T-helper 2 cell treated with Interferon-gamma antibody and Interleukin-4, amounts not matched to agents 100 ng/mL and 5 ng/mL, for 36 hours (primary cell): ENCODE results near the gene BANF2. TPM values are rescaled to one million over a fixed set of nuclear protein-coding genes. Genes with fewer than 3 reads are reported as not detected.
"Not testable (repeated sequence)": the region's sequence is repeated elsewhere in the genome, so short reads cannot be mapped to it uniquely, and the experiment has no call there.

Experiments
- intact Hi-C: fragments of 100-400 bp; cut with micrococcal nuclease; formaldehyde crosslinking; loops from one replicate; pipeline ENCODE4 v1.15.1; 2023
- total RNA-seq: library from RNA; stranded (reverse); gene quantifications from 2 replicates; pipeline ENCODE4 v1.2.3, GENCODE V29; 2022

BANF2 gene
- total RNA-seq, 1 donor from 2014 or later = not detected

GRCh38 chr20:17761604-17762003 is 61.8 kb downstream of the BANF2 start:
- intact Hi-C loops = no loop called here

GRCh38 chr20:17762243-17762872 is 62.6 kb downstream of the BANF2 start:
- intact Hi-C loops = no loop called here

GRCh38 chr20:17762873-17763557 is 63.2 kb downstream of the BANF2 start:
- intact Hi-C loops = no loop called here

- intact Hi-C loops = no loop called here
These were observed 65.3 kb downstream of the BANF2 start for GRCh38 chr20:17765017-17765416.

- intact Hi-C loops = no loop called here
These were observed 65.8 kb downstream of the BANF2 start for GRCh38 chr20:17765584-17765983.

- intact Hi-C loops = no loop called here
These were observed 66.5 kb downstream of the BANF2 start for GRCh38 chr20:17766226-17766625.

- intact Hi-C loops = no loop called here
These were observed 67.9 kb downstream of the BANF2 start for GRCh38 chr20:17767624-17768023.

GRCh38 chr20:17768271-17768670 is 68.5 kb downstream of the BANF2 start:
- intact Hi-C loops = no loop called here

- intact Hi-C loops = not testable (repeated sequence)
These were observed 70.0 kb downstream of the BANF2 start for GRCh38 chr20:17769716-17770115.

GRCh38 chr20:17771206-17772004 is 71.6 kb downstream of the BANF2 start:
- intact Hi-C loops = no loop called here

GRCh38 chr20:17772005-17772343 is 72.2 kb downstream of the BANF2 start:
- intact Hi-C loops = no loop called here

- intact Hi-C loops = no loop called here
These were observed 73.9 kb downstream of the BANF2 start for GRCh38 chr20:17773619-17774018.

GRCh38 chr20:17775600-17775999 is 75.8 kb downstream of the BANF2 start:
- intact Hi-C loops = no loop called here

GRCh38 chr20:17776551-17776950 is 76.8 kb downstream of the BANF2 start:
- intact Hi-C loops = no loop called here

GRCh38 chr20:17779011-17779410 is 79.2 kb downstream of the BANF2 start:
- intact Hi-C loops = not testable (repeated sequence)

- intact Hi-C loops = no loop called here
These were observed 83.0 kb downstream of the BANF2 start for GRCh38 chr20:17782768-17783167.

GRCh38 chr20:17783671-17784070 is 83.9 kb downstream of the BANF2 start:
- intact Hi-C loops = no loop called here

GRCh38 chr20:17785007-17785406 is 85.2 kb downstream of the BANF2 start:
- intact Hi-C loops = no loop called here
